ENCODE data around the gene CECR2.

Gene CECR2

GRCh38 chr22:17381192-17381913 lies 12.1 kb downstream of the CECR2 start:
- no peaks in the 10 kb centered on the region for H3K27me3 ChIP-seq (ENCODE audit: low read depth, low read length)
- peaks cover 4 to 7% of the 10 kb centered on the region in 2 donors for H3K9me3 ChIP-seq (ENCODE audit: control insufficient read depth in 1 of 2, low read length in 2 of 2)
- no peak overlapping the region for H3K27ac ChIP-seq (ENCODE audit: low read length)
- no peak overlapping the region for H3K4me3 ChIP-seq (ENCODE audit: low read depth in 1 of 2, low read length in 2 of 2)
- no peaks in the 10 kb centered on the region for H3K4me1 ChIP-seq (ENCODE audit: control insufficient read depth in 1 of 2, insufficient read depth in 2 of 2, low read length in 2 of 2)
- H3K36me3 ChIP-seq (ENCODE audit: control insufficient read depth in 1 of 2, insufficient read depth in 2 of 2, low read length in 2 of 2), result no peaks in the 10 kb centered on the region

DNA sequence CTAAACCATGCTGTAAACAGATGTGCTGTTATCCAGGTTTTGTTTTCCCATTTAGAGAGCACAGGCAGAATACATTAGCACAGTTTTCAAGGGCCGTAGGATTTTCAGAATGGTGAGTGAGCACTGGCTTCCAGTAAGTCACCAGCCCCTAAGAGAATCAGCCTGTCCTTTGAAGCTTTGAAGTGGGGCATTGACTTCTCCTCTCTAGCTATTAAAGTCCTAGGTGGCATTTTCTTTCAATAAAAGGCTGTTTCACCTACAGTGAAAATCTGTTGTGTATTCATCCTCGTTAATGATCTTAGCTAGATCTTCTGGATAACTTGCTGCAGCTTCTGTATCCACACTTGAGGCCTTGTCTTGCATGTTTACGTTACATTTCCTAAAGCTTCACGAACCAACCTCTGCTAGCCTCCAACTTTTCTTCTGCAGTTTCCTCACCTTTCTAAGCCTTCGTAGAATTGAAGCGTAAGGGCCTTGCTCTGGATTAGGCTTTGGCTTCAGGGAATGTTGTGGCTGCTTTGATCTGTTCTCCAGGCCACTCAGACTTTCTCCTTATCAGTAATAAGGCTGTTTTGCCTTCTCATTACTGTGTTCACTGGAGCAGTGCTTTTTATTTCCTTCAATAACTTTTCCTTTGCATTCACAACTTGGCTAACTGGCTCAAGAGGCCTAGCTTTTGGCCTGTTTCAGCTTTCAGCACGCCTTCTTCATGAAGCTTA lies 15.5 kb downstream of the CECR2 start:
- H3K9me3 ChIP-seq (ENCODE audit: control insufficient read depth in 1 of 2, low read length in 2 of 2), result peaks cover 4 to 7% of the 10 kb centered on the region in 2 donors
- H3K27me3 ChIP-seq (ENCODE audit: low read depth, low read length), result no peaks in the 10 kb centered on the region
- H3K4me1 ChIP-seq (ENCODE audit: control insufficient read depth in 1 of 2, insufficient read depth in 2 of 2, low read length in 2 of 2), result no peaks in the 10 kb centered on the region
- H3K4me3 ChIP-seq (ENCODE audit: low read depth in 1 of 2, low read length in 2 of 2), result no peak overlapping the region
- no peaks in the 10 kb centered on the region for H3K36me3 ChIP-seq (ENCODE audit: control insufficient read depth in 1 of 2, insufficient read depth in 2 of 2, low read length in 2 of 2)
- H3K27ac ChIP-seq (ENCODE audit: low read length), result no peak overlapping the region

DNA sequence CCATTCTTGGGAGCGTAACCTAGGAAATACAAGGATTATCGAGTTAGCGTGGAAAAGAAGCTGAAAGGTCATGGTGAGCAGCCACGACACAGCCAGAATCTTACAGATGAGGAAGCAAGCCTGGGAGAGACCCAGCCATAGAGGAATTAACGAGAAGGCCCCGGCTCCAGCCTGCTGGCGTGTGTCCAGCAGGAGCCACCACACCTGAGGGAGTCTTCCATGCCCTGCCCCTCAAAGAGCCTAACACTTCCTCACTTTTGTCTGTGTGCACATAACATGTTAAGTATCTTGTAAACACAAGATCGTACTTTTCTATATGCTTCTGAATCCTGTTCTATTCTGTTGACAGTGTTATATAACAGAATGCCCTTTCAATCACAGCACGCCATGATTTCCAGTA lies 18.1 kb downstream of the CECR2 start:
- H3K4me1 ChIP-seq (ENCODE audit: control insufficient read depth in 1 of 2, insufficient read depth in 2 of 2, low read length in 2 of 2), result no peaks in the 10 kb centered on the region
- no peak overlapping the region for H3K4me3 ChIP-seq (ENCODE audit: low read depth in 1 of 2, low read length in 2 of 2)
- H3K9me3 ChIP-seq (ENCODE audit: control insufficient read depth in 1 of 2, low read length in 2 of 2), result peaks cover 4 to 7% of the 10 kb centered on the region in 2 donors
- no peak overlapping the region for H3K27ac ChIP-seq (ENCODE audit: low read length)
- H3K27me3 ChIP-seq (ENCODE audit: low read depth, low read length), result no peaks in the 10 kb centered on the region
- no peaks in the 10 kb centered on the region for H3K36me3 ChIP-seq (ENCODE audit: control insufficient read depth in 1 of 2, insufficient read depth in 2 of 2, low read length in 2 of 2)

DNA sequence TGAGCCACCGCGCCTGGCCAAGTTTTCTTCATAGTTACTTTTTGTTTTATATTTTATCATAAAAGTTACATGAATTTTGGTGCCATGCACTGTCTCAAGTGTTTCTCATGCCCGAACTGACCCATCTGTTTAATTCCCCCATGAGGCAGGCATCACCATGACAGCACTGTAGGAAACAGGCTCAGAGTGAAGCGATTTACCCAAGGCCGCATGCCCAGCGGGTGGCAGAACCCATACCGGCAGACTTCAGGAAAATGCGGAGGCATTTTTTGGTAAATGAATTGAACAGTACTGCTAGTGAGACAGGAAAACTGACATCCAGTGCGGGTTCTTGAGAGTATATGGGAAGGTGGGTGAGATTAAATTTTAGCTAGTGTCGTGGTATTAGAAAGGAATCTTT lies 19.0 kb downstream of the CECR2 start:
- no peaks in the 10 kb centered on the region for H3K4me1 ChIP-seq (ENCODE audit: control insufficient read depth in 1 of 2, insufficient read depth in 2 of 2, low read length in 2 of 2)

GRCh38 chr22:17390087-17390486 lies 20.8 kb downstream of the CECR2 start:
- H3K9me3 ChIP-seq (ENCODE audit: control insufficient read depth in 1 of 2, low read length in 2 of 2), result no peaks in the 10 kb centered on the region
- no peak overlapping the region for H3K4me3 ChIP-seq (ENCODE audit: low read depth in 1 of 2, low read length in 2 of 2)
- no peaks in the 10 kb centered on the region for H3K4me1 ChIP-seq (ENCODE audit: control insufficient read depth in 1 of 2, insufficient read depth in 2 of 2, low read length in 2 of 2)
- no peaks in the 10 kb centered on the region for H3K27me3 ChIP-seq (ENCODE audit: low read depth, low read length)
- H3K27ac ChIP-seq (ENCODE audit: low read length), result no peak overlapping the region
- no peaks in the 10 kb centered on the region for H3K36me3 ChIP-seq (ENCODE audit: control insufficient read depth in 1 of 2, insufficient read depth in 2 of 2, low read length in 2 of 2)

More for the DNA sequence above, 19.0 kb downstream of the CECR2 start:
- Histone ChIP-seq H3K27me3 (ENCODE audit: low read depth, low read length) (no peaks in the 10 kb centered on the region), H3K4me3 (ENCODE audit: low read depth in 1 of 2, low read length in 2 of 2) (no peak overlapping the region), H3K36me3 (ENCODE audit: control insufficient read depth in 1 of 2, insufficient read depth in 2 of 2, low read length in 2 of 2) (no peaks in the 10 kb centered on the region), H3K27ac (ENCODE audit: low read length) (no peak overlapping the region), H3K9me3 (ENCODE audit: control insufficient read depth in 1 of 2, low read length in 2 of 2) (peaks cover 4 to 7% of the 10 kb centered on the region in 2 donors)

- Histone ChIP-seq H3K27me3 (ENCODE audit: low read depth, low read length) (no peaks in the 10 kb centered on the region), H3K4me3 (ENCODE audit: low read depth in 1 of 2, low read length in 2 of 2) (no peak overlapping the region), H3K9me3 (ENCODE audit: control insufficient read depth in 1 of 2, low read length in 2 of 2) (no peaks in the 10 kb centered on the region), H3K4me1 (ENCODE audit: control insufficient read depth in 1 of 2, insufficient read depth in 2 of 2, low read length in 2 of 2) (no peaks in the 10 kb centered on the region), H3K36me3 (ENCODE audit: control insufficient read depth in 1 of 2, insufficient read depth in 2 of 2, low read length in 2 of 2) (no peaks in the 10 kb centered on the region), H3K27ac (ENCODE audit: low read length) (no peak overlapping the region)
These were observed 27.3 kb downstream of the CECR2 start for GRCh38 chr22:17396516-17396915.

GRCh38 chr22:17397756-17398547 lies 28.7 kb downstream of the CECR2 start:
- Histone ChIP-seq H3K27me3 (ENCODE audit: low read depth, low read length) (no peaks in the 10 kb centered on the region), H3K4me1 (ENCODE audit: control insufficient read depth in 1 of 2, insufficient read depth in 2 of 2, low read length in 2 of 2) (no peaks in the 10 kb centered on the region), H3K27ac (ENCODE audit: low read length) (no peak overlapping the region), H3K9me3 (ENCODE audit: control insufficient read depth in 1 of 2, low read length in 2 of 2) (no peaks in the 10 kb centered on the region), H3K4me3 (ENCODE audit: low read depth in 1 of 2, low read length in 2 of 2) (no peak overlapping the region), H3K36me3 (ENCODE audit: control insufficient read depth in 1 of 2, insufficient read depth in 2 of 2, low read length in 2 of 2) (no peaks in the 10 kb centered on the region)

DNA sequence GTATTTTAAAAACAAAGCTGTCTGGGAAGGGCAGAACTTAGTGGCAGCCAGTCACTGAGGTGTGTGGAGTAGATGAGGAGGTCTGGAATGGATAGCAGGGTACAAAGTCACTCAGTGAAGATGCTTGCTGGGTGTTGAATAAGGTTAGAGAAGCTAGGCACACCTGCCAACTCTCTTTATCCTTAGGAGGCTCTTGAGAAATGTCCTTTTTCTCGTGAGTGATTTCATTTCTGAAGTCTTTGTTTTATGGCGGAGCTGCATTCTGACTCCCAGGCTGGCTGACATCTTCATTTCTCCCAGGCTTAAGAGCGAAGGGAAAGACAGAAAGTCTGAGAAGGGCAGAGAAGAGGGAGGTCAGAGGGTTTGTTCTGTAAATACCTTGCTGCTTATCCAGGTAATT lies 31.0 kb downstream of the CECR2 start:
- H3K27ac ChIP-seq (ENCODE audit: low read length), result no peak overlapping the region
- H3K4me3 ChIP-seq (ENCODE audit: low read depth in 1 of 2, low read length in 2 of 2), result no peak overlapping the region
- no peaks in the 10 kb centered on the region for H3K27me3 ChIP-seq (ENCODE audit: low read depth, low read length)
- H3K9me3 ChIP-seq (ENCODE audit: control insufficient read depth in 1 of 2, low read length in 2 of 2), result no peaks in the 10 kb centered on the region
- no peaks in the 10 kb centered on the region for H3K36me3 ChIP-seq (ENCODE audit: control insufficient read depth in 1 of 2, insufficient read depth in 2 of 2, low read length in 2 of 2)
- H3K4me1 ChIP-seq (ENCODE audit: control insufficient read depth in 1 of 2, insufficient read depth in 2 of 2, low read length in 2 of 2), result no peaks in the 10 kb centered on the region

DNA sequence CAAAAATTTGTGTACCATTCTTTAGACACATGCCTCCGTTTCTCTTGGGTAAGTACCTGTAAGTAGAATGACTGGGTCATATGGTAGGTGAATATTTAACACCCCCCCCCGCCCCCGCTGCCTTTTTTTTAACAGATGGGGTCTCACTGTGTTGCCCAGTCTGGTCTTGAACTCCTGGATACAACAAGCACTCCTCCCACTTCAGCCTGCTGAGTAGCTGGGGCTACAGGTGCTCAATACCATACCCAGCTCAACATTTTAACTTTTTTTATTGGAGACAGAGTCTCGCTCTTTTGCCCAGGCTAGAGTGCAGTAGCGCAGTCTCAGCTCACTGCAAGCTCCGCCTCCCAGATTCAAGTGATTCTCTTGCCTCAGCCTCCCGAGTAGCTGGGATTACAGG lies 32.5 kb downstream of the CECR2 start:
- Histone ChIP-seq H3K27ac (ENCODE audit: low read length) (no peak overlapping the region), H3K9me3 (ENCODE audit: control insufficient read depth in 1 of 2, low read length in 2 of 2) (no peaks in the 10 kb centered on the region), H3K4me1 (ENCODE audit: control insufficient read depth in 1 of 2, insufficient read depth in 2 of 2, low read length in 2 of 2) (no peaks in the 10 kb centered on the region), H3K27me3 (ENCODE audit: low read depth, low read length) (no peaks in the 10 kb centered on the region), H3K4me3 (ENCODE audit: low read depth in 1 of 2, low read length in 2 of 2) (no peak overlapping the region), H3K36me3 (ENCODE audit: control insufficient read depth in 1 of 2, insufficient read depth in 2 of 2, low read length in 2 of 2) (no peaks in the 10 kb centered on the region)

DNA sequence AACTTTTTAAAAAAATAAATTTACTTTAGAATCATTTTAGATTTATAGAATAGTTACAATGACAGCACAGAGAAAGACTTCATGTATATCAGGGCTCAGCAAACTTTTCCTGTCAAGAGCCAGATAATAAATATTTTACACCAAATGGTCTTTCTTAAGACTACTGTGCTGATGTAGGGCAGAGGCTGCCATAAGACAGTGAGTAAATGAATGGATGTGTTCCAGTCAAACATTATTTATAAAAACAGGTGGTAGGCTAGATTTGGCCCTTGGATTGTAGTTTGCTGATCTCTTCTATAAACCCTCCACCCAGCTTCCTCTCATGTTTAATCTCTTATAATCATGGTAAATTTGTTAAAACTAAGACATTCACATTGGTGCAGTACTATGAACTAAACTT lies 33.0 kb downstream of the CECR2 start:
- no peak overlapping the region for H3K27ac ChIP-seq (ENCODE audit: low read length)
- H3K9me3 ChIP-seq (ENCODE audit: control insufficient read depth in 1 of 2, low read length in 2 of 2), result no peaks in the 10 kb centered on the region
- no peaks in the 10 kb centered on the region for H3K4me1 ChIP-seq (ENCODE audit: control insufficient read depth in 1 of 2, insufficient read depth in 2 of 2, low read length in 2 of 2)
- no peaks in the 10 kb centered on the region for H3K27me3 ChIP-seq (ENCODE audit: low read depth, low read length)
- H3K4me3 ChIP-seq (ENCODE audit: low read depth in 1 of 2, low read length in 2 of 2), result no peak overlapping the region
- no peaks in the 10 kb centered on the region for H3K36me3 ChIP-seq (ENCODE audit: control insufficient read depth in 1 of 2, insufficient read depth in 2 of 2, low read length in 2 of 2)

GRCh38 chr22:17403906-17404305 lies 34.6 kb downstream of the CECR2 start:
- no peaks in the 10 kb centered on the region for H3K36me3 ChIP-seq (ENCODE audit: control insufficient read depth in 1 of 2, insufficient read depth in 2 of 2, low read length in 2 of 2)
- H3K4me1 ChIP-seq (ENCODE audit: control insufficient read depth in 1 of 2, insufficient read depth in 2 of 2, low read length in 2 of 2), result no peaks in the 10 kb centered on the region
- no peaks in the 10 kb centered on the region for H3K9me3 ChIP-seq (ENCODE audit: control insufficient read depth in 1 of 2, low read length in 2 of 2)
- no peak overlapping the region for H3K4me3 ChIP-seq (ENCODE audit: low read depth in 1 of 2, low read length in 2 of 2)
- H3K27ac ChIP-seq (ENCODE audit: low read length), result no peak overlapping the region
- no peaks in the 10 kb centered on the region for H3K27me3 ChIP-seq (ENCODE audit: low read depth, low read length)

All from muscle layer of duodenum (tissue), 2 donors.